NCI-H1417 treated with DMSO at 0.1 percent for 48 hours (cell line): Measurements from ENCODE around the gene SCRN2.
A peak's percentile ranks its signal among the peaks of the same experiment; 100 is the strongest.

Experiments used
- DNase-seq: peaks from one replicate; lab custom pipeline; 2025; lab: John Stamatoyannopoulos, UW

SCRN2 gene

GRCh38 chr17:47846716-47847340 lies 5.8 kb upstream of the SCRN2 start:
- DNase-seq, result no peak

- no peak for DNase-seq
These were observed 4.6 kb upstream of the SCRN2 start for GRCh38 chr17:47845716-47846075.

- no peak for DNase-seq
These were observed 4.0 kb upstream of the SCRN2 start for GRCh38 chr17:47844814-47845715.

DNA sequence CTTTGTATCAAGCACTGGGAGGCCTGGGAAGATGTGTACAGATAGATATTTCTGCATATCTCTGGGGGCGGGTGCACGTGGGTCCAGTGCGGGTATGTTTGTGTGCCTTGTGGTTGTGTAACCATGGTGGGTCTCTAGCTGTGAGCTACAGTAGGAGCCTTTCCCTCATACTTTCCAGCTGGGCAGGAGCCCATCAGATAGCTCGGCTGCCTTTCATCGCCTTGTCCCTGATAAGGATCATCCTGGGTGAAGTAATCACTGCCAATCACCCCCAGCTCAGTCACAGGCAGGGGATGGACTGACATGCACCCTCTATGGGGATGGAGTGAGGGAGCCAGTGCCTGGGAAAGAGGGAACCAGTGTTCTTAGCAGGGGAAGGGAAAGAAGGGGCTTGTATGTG lies 3.2 kb upstream of the SCRN2 start:
- DNase-seq, result no peak

GRCh38 chr17:47843391-47843730 lies 2.3 kb upstream of the SCRN2 start:
- no peak for DNase-seq

DNA sequence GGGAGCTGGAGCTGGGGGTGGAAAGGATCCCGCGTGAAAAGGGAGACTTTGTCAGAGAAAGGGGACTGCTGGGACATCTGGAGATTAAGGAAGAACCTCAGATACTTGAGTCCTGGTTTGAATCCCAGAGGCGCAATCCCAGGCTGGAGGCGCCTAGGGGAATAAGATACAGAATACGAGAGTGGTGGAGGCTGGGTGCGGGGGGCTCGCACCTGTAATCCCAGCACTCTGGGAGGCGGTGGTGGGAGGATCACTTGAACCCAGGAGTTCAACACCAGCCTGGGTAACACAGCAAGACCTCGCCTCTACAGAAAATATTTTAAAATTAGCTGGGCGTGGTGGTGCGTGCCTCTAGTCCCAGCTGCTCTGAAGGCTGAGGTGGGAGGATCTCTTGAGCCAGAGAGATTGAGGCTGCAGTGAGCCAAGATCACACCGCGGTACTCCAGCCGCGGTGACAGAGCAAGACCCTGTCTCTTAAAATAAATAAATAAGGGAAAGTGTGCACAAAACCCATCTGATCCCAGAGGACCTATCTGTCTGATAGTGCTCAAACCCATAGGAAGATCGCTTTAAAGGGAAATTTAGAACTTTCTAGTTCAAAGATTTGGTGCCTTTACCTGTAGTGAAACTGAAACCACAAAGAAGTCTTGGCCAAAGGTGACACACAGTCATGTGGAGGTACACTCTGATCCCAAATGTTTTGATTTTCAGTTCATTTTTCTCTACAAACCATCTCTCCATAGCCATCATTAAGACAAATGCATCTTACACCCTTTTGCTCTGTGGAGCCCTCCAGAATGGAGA lies 617 bp upstream of the SCRN2 start:
- no peak for DNase-seq

GRCh38 chr17:47840001-47840741 lies 902 bp downstream of the SCRN2 start:
- no peak for DNase-seq

DNA sequence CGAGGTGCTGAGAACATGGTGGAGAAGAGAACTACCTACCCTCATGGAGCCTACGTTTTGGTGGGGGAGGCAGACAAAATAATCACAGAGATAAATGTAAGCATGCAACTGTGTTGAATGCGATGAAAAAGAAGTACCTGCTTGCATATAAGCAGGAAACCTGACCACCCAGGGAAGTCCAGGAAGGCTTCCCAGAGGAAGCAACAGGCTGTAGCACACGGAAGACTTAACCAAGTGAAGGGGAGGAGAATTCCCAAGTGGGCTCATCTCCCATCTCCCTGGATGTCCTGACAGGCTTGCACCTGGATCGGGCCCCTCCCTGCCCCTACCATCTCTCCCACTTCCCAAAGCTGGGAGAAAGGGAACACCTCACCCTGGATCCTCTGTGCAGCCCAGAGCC lies 2.0 kb downstream of the SCRN2 start:
- no peak for DNase-seq

DNA sequence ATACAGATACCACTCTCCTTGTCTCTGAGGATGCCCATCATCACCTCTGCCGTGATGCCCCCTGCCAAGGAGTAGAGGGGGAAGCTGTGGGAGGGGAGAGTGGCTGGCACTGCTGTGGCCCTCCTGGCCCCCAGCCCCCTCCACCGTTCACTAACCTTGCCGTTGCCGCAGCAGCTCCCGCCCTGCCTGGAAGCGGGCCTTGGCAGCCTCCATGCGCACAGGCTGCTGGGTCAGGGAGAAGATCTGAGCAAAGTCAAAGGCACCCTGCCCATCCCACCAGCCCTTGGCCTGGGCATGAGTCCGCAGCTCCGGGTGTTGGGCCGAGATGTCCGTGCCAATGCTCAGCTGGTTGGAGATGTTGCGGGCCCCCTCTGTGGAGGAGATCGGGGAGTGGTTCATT lies 2.4 kb downstream of the SCRN2 start:
- no peak for DNase-seq

DNA sequence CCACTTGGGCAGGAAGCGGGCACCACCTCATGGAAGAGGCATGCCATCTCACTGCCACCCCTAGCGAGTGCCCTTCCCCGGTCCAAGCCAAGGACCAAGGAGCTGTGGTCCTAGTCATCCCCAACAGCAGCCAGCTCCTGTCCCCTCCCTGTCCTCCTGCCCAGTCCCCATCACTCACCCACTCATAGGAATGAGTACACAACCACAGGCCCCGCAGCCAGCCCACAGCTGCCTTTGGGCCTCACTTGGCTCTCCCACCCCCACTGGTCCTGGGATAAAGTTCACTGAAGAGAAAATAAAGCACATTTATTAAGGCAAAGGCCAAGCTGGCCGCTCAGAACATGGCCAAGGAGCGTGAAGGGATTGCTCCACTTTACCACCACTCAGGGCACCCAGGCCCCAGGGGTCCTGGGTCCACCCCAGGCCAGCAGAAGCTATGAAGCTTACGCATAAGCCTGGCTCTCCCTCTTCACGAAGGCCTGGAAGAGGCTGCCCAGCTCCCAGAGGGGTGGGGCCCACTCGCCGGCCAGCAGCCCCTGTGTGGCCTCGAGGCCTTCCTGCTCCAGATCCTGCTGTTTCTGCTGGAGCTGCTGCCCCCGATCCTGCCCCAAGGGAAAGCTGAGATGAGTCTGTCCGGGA lies 3.6 kb downstream of the SCRN2 start:
- DNase-seq, result no peak

GRCh38 chr17:47836601-47837000 lies 4.5 kb downstream of the SCRN2 start:
- no peak for DNase-seq

- DNase-seq, result no peak
These were observed 6.3 kb downstream of the SCRN2 start for GRCh38 chr17:47834756-47835155.

DNA sequence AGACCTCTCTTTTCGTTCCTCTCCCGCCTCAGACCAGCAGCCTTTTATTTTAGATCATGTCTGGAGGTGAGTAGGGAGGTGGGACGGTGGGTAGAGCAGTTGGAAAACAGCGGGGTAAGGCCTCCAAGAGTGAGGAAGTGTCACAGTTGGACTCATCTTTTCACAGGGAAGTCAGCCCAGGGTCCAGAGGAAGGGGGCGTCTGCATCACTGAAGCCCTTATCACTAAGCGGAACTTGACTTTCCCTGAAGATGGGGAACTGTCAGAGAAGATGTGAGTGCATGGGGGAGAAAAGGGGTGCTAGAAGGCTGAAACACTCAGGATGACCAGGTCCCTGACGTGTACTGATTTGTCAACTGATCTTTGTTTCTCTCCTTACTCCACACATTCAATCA lies 9.1 kb downstream of the SCRN2 start:
- no peak for DNase-seq

DNA sequence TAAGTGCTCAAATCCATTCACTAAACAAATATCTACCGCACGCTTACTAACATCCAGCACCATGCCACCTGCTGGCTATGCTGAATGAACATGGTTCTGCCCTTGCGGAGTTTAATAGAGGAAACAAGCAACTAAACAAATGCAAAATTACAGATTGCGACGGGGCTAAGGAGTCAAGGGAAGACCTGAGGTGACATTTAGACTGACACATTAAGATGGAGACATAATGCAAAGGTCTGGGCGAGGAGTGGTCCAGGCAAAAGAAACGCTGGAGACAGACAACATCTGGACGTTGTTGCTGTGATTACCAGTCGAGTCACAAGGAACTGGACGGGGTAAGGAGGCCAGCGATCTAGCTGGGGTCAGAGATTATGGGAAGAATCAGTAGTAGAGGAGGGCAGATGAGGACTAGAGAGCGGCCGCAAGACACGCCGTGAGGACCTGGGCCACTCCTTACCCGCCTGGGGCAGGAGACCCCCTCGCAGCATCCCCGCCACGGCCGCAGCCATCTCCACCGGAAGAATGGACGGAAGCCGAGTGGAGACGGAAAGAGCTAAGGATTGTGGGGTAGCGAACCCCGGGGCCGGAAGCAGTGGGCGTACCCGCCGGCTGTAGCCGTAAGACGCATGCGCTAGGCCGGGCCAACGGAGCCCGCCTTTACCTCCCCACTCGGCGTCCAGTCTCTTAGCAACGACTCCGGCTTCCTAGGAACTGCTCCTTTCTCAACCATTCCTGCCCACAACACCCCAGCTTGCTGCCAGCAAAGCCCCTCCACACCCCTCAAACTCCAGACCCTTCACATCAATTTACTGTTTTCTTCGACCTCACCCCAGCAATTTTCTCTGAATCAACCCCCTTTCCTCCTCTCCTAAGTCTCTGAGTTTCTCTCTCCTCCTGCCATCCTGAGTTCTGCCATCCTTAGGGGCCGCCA lies 9.8 kb downstream of the SCRN2 start, which contains the start of the genes LRRC46 and MRPL10:
Gene LRRC46, plus strand, starts transcription at position 668 of the 931 bp plus-strand sequence. CDS start 320 bp downstream, outside the sequence.
Gene MRPL10, minus strand, starts transcription at position 539 of the 931 bp plus-strand sequence. Its CDS starts 30 bp downstream, at position 509.
- DNase-seq, result peak; percentile 66

GRCh38 chr17:47830396-47831002 lies 10.6 kb downstream of the SCRN2 start:
- no peak for DNase-seq

DNA sequence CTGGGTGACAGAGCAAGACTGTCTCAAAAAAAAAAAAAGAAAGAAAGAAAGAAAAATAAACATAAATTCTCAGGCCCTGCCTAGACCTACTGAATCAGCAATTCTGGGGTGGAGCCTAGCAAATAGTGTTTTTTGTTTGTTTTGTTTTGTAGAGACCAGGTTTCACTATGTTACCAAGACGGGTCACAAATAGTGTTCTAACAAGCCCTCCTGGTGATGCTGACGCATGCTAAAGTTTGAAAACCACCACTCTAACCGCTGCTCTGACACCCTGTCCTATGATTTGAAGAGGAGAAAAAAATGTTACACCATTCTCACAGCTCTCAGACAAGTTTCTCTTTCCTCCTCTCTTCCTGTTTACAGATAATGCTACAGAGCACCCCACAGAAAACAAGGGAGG lies 11.2 kb downstream of the SCRN2 start:
- DNase-seq, result no peak

- DNase-seq, result no peak
These were observed 17.6 kb downstream of the SCRN2 start for GRCh38 chr17:47823519-47823918.

DNA sequence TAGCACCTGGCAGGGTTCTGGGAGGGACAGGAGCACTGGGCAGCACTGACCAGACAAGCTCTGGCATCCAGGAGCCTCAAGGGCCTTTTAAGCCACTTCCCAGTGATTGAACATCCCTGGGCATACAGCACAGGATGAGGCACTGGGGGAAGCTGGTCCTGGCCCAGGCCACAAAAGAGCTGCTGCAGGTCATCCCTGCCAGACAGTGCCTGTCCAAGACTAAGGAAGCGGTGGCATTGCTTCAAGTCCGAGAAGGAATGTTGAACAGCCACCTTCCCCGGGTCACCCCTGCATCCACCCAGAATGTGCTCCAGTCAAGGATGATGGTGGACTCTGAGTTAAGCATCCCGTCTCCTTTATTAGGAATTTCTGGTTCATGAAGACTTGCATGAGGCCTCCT lies 18.3 kb downstream of the SCRN2 start:
- no peak for DNase-seq

GRCh38 chr17:47821424-47822391 lies 19.4 kb downstream of the SCRN2 start, which contains the start of gene OSBPL7:
Gene OSBPL7 (minus strand): TSS chr17:47821794. CDS start chr17:47820278, 1,516 bp downstream.
- DNase-seq, result peak; percentile 15
